Renal cortex interstitium (tissue), 11 donors: Measurements from ENCODE around the gene FGF13. TPM values are rescaled to one million over a fixed set of nuclear protein-coding genes. Genes with fewer than 3 reads are reported as not detected.
A peak's percentile ranks its signal among the peaks of the same experiment; 100 is the strongest.

Source experiments
- DNase-seq, 11 donors: peaks; one replicate each; pipeline ENCODE4 v3.0.0-alpha.2; 2013; ENCODE audit warnings: low read depth in 9 of 11, low spot score in 4 of 11; ENCODE audit errors: extremely low read depth in 1 of 11
- polyA plus RNA-seq, 3 donors: library from polyadenylated mRNA; unstranded; fragments of 120-200 nt; gene quantifications; one replicate each; pipeline ENCODE4 v1.2.1, GENCODE V29; 2013; ENCODE audit not compliant: insufficient read length in 3 of 3

The FGF13 gene
- polyA plus RNA-seq, 3 donors, result 24.4 to 27.9 (median 25.9) TPM

- no peak for DNase-seq
Observed at GRCh38 chrX:138704101-138704500, 7.4 kb downstream of the FGF13 start.

- DNase-seq, result peak in 1 of 11 donors; percentile 1
Observed at GRCh38 chrX:138692591-138692990, 18.9 kb downstream of the FGF13 start.

GRCh38 chrX:138691186-138691585 lies 20.3 kb downstream of the FGF13 start:
- no peak for DNase-seq

GRCh38 chrX:138690591-138690990 lies 20.9 kb downstream of the FGF13 start:
- DNase-seq, result no peak

GRCh38 chrX:138683600-138683999 lies 27.9 kb downstream of the FGF13 start:
- no peak for DNase-seq

- no peak for DNase-seq
Observed at GRCh38 chrX:138669693-138670092, 41.8 kb downstream of the FGF13 start.

GRCh38 chrX:138664466-138664865 lies 47.1 kb downstream of the FGF13 start:
- no peak for DNase-seq

- no peak for DNase-seq
Observed at GRCh38 chrX:138664016-138664415, 47.5 kb downstream of the FGF13 start.

GRCh38 chrX:138651494-138651893 lies 60.0 kb downstream of the FGF13 start:
- no peak for DNase-seq

- no peak for DNase-seq
Observed at GRCh38 chrX:138648568-138648967, 62.9 kb downstream of the FGF13 start.

GRCh38 chrX:138638996-138639395 lies 72.5 kb downstream of the FGF13 start:
- no peak for DNase-seq
